ENCODE measurements around the gene FCHSD1.

- TF ChIP-seq FOXM1 (IDR thresholded peaks at IDR 0.05; ENCODE audit: borderline replicate concordance, low read depth) = no peak
- TF ChIP-seq CREB1 (IDR thresholded peaks at IDR 0.05; ENCODE audit: low read depth) = no peak
- TF ChIP-seq EP300 (IDR thresholded peaks at IDR 0.05; ENCODE audit: borderline replicate concordance) = no peak
- TF ChIP-seq YY1 (IDR thresholded peaks at IDR 0.05; ENCODE audit: low read depth) = no peak
- TF ChIP-seq REST (IDR thresholded peaks at IDR 0.05; ENCODE audit: low read depth) = no peak
- TF ChIP-seq TAF1 (IDR thresholded peaks at IDR 0.05; ENCODE audit: low read depth) = no peak
- peak; percentile 45; the same call in 1 of the 2 replicates for TF ChIP-seq ZBTB7A (IDR thresholded peaks at IDR 0.05; ENCODE audit: low read depth)
- TF ChIP-seq EGR1 (IDR thresholded peaks at IDR 0.05) = no peak
- no peak for TF ChIP-seq CEBPB (IDR thresholded peaks at IDR 0.05)
- no peak for TF ChIP-seq TEAD4 (IDR thresholded peaks at IDR 0.05)
- no peak for TF ChIP-seq MAX (IDR thresholded peaks at IDR 0.05)
- TF ChIP-seq USF1 (IDR thresholded peaks at IDR 0.05) = no peak
- no peak for TF ChIP-seq RAD21 (IDR thresholded peaks at IDR 0.05; ENCODE audit: low read depth)
- no peak for TF ChIP-seq TCF12 (IDR thresholded peaks at IDR 0.05; ENCODE audit: low read depth)
These were observed at the start of gene FCHSD1 for GRCh38 chr5:141650851-141651727.

Measured in Ishikawa (cell line).